Activated CD4-positive, alpha-beta T cell treated with anti-CD3 and anti-CD28 coated beads, Interleukin-2, amount 10 ng/mL, durations not matched to agents 24 days and 14 days (primary cell): ENCODE data around the gene PTBP1. TPM values are rescaled to one million over a fixed set of nuclear protein-coding genes. Genes with fewer than 3 reads are reported as not detected.
A peak's percentile ranks its signal among the peaks of the same experiment; 100 is the strongest.

ENCODE experiments used
- DNase-seq: peaks from one replicate; pipeline ENCODE4 v3.0.0; 2022
- H3K27ac Mint-ChIP-seq: one replicate; pipeline ENCODE4 v1.8.0; 2022; ENCODE audit warnings: mild to moderate bottlenecking, mixed read lengths
- H3K27me3 Mint-ChIP-seq: one replicate; pipeline ENCODE4 v1.8.0; 2022; ENCODE audit warnings: mixed read lengths
- H3K36me3 Mint-ChIP-seq: one replicate; pipeline ENCODE4 v1.8.0; 2022; ENCODE audit warnings: low read depth, mild to moderate bottlenecking, mixed read lengths
- H3K4me1 Mint-ChIP-seq: one replicate; pipeline ENCODE4 v1.8.0; 2021; ENCODE audit warnings: mixed read lengths
- H3K4me3 Mint-ChIP-seq: one replicate; pipeline ENCODE4 v1.8.0; 2022; ENCODE audit warnings: mild to moderate bottlenecking, moderate library complexity, mixed read lengths
- H3K9me3 Mint-ChIP-seq: one replicate; pipeline ENCODE4 v1.8.0; 2021; ENCODE audit warnings: mixed read lengths
- intact Hi-C: fragments of 100-400 bp; cut with micrococcal nuclease; formaldehyde crosslinking; loops from one replicate; pipeline ENCODE4 v1.15.1; 2023
- total RNA-seq: library from RNA; stranded (reverse); gene quantifications from 2 replicates; pipeline ENCODE4 v1.2.3, GENCODE V29; 2022

Gene PTBP1
- total RNA-seq, 1 donor from 2014 or later = 789 TPM

- Mint-ChIP-seq H3K27me3 (peaks cover 1% of the 10 kb centered on the region), H3K27ac (peak overlapping the region; percentile 88), H3K36me3 (peaks cover 42% of the 10 kb centered on the region), H3K4me1 (peaks cover 29% of the 10 kb centered on the region), H3K9me3 (no peaks in the 10 kb centered on the region), H3K4me3 (peak overlapping the region; percentile 92)
- intact Hi-C loops = loop anchor here (1.0 to 2.0 kb wide), 7 partner anchors 27 to 610 kb away; partner anchors contain the start of genes DAZAP1, MIDN, POLRMT and RNF126
- peak; percentile 97 for DNase-seq
These were observed 519 bp downstream of the PTBP1 start for GRCh38 chr19:797528-798414.

GRCh38 chr19:798415-799075, 1.3 kb downstream of the PTBP1 start:
- Mint-ChIP-seq H3K4me3 (peak overlapping the region; percentile 92), H3K36me3 (peaks cover 48% of the 10 kb centered on the region), H3K27me3 (peaks cover 1% of the 10 kb centered on the region), H3K27ac (peak overlapping the region; percentile 88), H3K4me1 (peaks cover 31% of the 10 kb centered on the region), H3K9me3 (no peaks in the 10 kb centered on the region)
- DNase-seq = peak; percentile 77
- intact Hi-C loops = no loop called here

- peak; percentile 77 for DNase-seq
- H3K9me3 Mint-ChIP-seq = no peaks in the 10 kb centered on the region
- peaks cover 31% of the 10 kb centered on the region for H3K4me1 Mint-ChIP-seq
- peak overlapping the region; percentile 85 for H3K27ac Mint-ChIP-seq
- peaks cover 1% of the 10 kb centered on the region for H3K27me3 Mint-ChIP-seq
- peaks cover 55% of the 10 kb centered on the region for H3K36me3 Mint-ChIP-seq
- intact Hi-C loops = no loop called here
- peak overlapping the region; percentile 92 for H3K4me3 Mint-ChIP-seq
These were observed 2.0 kb downstream of the PTBP1 start for GRCh38 chr19:799076-799881.

- H3K27me3 Mint-ChIP-seq = peaks cover 1% of the 10 kb centered on the region
- H3K4me3 Mint-ChIP-seq = peak overlapping the region; percentile 92
- intact Hi-C loops = no loop called here
- peak overlapping the region; percentile 85 for H3K27ac Mint-ChIP-seq
- peaks cover 59% of the 10 kb centered on the region for H3K36me3 Mint-ChIP-seq
- peaks cover 31% of the 10 kb centered on the region for H3K4me1 Mint-ChIP-seq
- H3K9me3 Mint-ChIP-seq = no peaks in the 10 kb centered on the region
- DNase-seq = peak; percentile 67
These were observed 3.2 kb downstream of the PTBP1 start for GRCh38 chr19:800360-801029.

GRCh38 chr19:801030-801860, 4.0 kb downstream of the PTBP1 start:
- H3K36me3 Mint-ChIP-seq = peaks cover 61% of the 10 kb centered on the region
- no peaks in the 10 kb centered on the region for H3K9me3 Mint-ChIP-seq
- H3K4me3 Mint-ChIP-seq = peak overlapping the region; percentile 78
- peaks cover 31% of the 10 kb centered on the region for H3K4me1 Mint-ChIP-seq
- H3K27me3 Mint-ChIP-seq = peaks cover 1% of the 10 kb centered on the region
- DNase-seq = peak; percentile 72
- H3K27ac Mint-ChIP-seq = peak overlapping the region; percentile 63
- intact Hi-C loops = no loop called here

GRCh38 chr19:801861-802497, 4.7 kb downstream of the PTBP1 start:
- Mint-ChIP-seq H3K27me3 (peaks cover under 1% of the 10 kb centered on the region), H3K4me1 (peaks cover 27% of the 10 kb centered on the region), H3K27ac (peak overlapping the region; percentile 20), H3K4me3 (peak overlapping the region; percentile 78), H3K36me3 (peaks cover 63% of the 10 kb centered on the region), H3K9me3 (no peaks in the 10 kb centered on the region)
- intact Hi-C loops = no loop called here
- no peak for DNase-seq

- Mint-ChIP-seq H3K27ac (no peak overlapping the region), H3K36me3 (peaks cover 68% of the 10 kb centered on the region), H3K4me3 (peak overlapping the region; percentile 54), H3K4me1 (peaks cover 30% of the 10 kb centered on the region), H3K9me3 (no peaks in the 10 kb centered on the region), H3K27me3 (no peaks in the 10 kb centered on the region)
- intact Hi-C loops = no loop called here
- DNase-seq = no peak
These were observed 5.3 kb downstream of the PTBP1 start for GRCh38 chr19:802498-803098.

GRCh38 chr19:803099-803561, 5.9 kb downstream of the PTBP1 start:
- Mint-ChIP-seq H3K4me1 (peaks cover 32% of the 10 kb centered on the region), H3K4me3 (no peak overlapping the region), H3K27ac (peak overlapping the region; percentile 71)

GRCh38 chr19:803686-804418, 6.6 kb downstream of the PTBP1 start:
- intact Hi-C loops = no loop called here
- Mint-ChIP-seq H3K4me1 (peaks cover 32% of the 10 kb centered on the region), H3K4me3 (no peak overlapping the region), H3K36me3 (peaks cover 69% of the 10 kb centered on the region), H3K27me3 (no peaks in the 10 kb centered on the region), H3K9me3 (no peaks in the 10 kb centered on the region), H3K27ac (no peak overlapping the region)
- DNase-seq = no peak

More at GRCh38 chr19:803099-803561, 5.9 kb downstream of the PTBP1 start:
- Mint-ChIP-seq H3K36me3 (peaks cover 74% of the 10 kb centered on the region), H3K9me3 (no peaks in the 10 kb centered on the region), H3K27me3 (no peaks in the 10 kb centered on the region)
- intact Hi-C loops = no loop called here
- DNase-seq = no peak

- no peak overlapping the region for H3K4me3 Mint-ChIP-seq
- no peak for DNase-seq
- H3K27ac Mint-ChIP-seq = no peak overlapping the region
- H3K4me1 Mint-ChIP-seq = peaks cover 26% of the 10 kb centered on the region
- no peaks in the 10 kb centered on the region for H3K9me3 Mint-ChIP-seq
- H3K36me3 Mint-ChIP-seq = peaks cover 67% of the 10 kb centered on the region
- no peaks in the 10 kb centered on the region for H3K27me3 Mint-ChIP-seq
- intact Hi-C loops = no loop called here
These were observed 7.3 kb downstream of the PTBP1 start for GRCh38 chr19:804419-805165.

GRCh38 chr19:805166-805551, 7.9 kb downstream of the PTBP1 start:
- intact Hi-C loops = no loop called here
- Mint-ChIP-seq H3K27me3 (no peaks in the 10 kb centered on the region), H3K9me3 (no peaks in the 10 kb centered on the region), H3K27ac (no peak overlapping the region), H3K4me1 (peaks cover 21% of the 10 kb centered on the region), H3K4me3 (no peak overlapping the region), H3K36me3 (peaks cover 64% of the 10 kb centered on the region)
- no peak for DNase-seq
